ENCODE measurements around the gene FMNL1.

FMNL1 gene

DNA sequence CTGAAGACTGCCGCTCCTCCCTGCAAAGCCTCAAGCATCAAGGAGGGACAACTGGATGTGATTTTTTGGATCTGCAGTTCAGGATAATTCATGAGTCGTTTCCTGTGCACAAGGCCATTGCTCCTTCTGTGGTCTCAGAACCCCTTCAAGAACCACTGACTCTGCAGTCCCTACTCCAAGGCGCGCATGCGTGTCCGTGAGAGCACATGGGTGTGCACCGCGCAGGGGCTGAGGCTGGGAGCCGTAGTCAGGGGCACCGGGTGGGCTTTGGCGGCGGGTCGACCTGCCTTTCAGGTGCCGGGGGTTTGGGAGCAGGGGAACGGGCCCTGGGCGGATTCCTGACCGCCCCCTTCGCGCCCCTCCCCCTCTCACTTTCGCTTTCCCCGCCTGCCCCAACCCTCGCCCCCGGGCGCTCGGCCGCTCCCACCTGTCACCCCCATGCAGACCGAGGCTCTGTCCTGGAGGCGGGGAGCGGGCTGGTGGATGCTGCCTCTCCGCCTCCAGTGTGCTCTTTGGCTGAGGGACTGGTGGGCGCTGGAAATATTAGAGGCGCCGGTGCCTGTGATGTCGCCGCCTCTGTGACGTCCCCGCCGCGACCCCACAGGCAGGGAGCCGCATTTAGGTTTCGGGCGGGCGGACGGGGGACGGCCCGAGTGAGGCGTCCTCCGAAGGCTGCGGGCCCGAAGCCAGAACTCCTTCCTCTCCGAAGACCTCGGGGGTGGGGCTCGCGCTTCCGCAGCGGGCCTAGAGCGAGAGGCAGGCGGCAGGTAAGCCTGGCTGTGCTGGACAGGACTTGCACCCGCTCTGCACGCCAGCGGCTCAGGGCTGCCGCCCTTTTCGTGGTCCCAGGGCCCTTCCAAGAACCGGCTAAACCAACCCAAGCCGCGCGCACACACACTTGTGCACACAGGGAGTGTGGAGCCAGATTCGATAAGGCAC lies 40.2 kb downstream of the FMNL1 start, which contains the start of gene SPATA32:
Gene SPATA32, minus strand, starts transcription at position 518 of the 939 bp plus-strand sequence. Its CDS starts 78 bp downstream, at position 440.
- peak; percentile 49 for DNase-seq

DNA sequence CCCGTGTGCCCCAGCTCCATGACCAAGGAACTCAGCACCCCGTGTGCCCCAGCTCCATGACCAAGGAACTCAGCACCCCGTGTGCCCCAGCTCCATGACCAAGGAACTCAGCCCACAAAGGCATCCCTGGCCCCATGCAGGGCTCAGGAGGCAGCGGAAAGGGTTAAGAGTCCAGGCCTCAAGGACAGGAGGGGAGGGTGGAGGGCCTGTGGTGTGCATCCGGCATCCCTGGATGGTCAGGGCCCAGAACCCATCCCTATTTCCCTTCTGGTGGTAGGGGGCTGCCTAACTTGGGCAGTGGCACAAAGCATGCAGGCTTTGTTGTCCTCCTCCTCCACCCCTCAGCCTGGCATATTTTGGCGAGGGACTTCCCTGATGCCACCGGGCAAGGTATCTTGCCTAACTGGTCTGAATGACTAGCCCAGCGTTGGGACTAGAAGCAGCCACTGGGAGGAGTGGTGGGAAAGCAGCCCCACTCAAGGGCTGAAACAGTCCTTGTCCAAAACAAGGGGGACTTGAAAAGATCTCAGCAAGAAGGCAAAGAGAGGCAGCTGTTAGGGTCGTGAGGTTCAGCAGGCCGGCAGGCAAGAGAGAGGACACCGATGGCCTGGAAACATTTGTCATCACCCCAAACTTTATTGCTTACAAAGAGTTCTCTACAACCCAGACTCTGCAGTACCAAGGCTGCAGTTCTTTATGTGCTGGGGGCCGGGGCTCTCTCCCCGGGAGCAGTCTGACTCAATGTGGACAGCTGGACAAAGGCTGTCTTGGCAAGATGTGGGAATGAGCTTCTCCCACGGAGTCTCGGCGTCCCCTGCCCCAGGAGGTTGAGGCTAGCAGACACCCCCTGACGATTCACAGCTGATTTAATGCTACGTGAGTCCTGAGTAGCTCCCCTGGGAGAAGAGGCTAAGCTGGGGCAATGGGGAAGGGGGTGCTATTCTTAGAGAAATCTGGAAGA lies 41.1 kb downstream of the FMNL1 start:
- no peak for DNase-seq

DNA sequence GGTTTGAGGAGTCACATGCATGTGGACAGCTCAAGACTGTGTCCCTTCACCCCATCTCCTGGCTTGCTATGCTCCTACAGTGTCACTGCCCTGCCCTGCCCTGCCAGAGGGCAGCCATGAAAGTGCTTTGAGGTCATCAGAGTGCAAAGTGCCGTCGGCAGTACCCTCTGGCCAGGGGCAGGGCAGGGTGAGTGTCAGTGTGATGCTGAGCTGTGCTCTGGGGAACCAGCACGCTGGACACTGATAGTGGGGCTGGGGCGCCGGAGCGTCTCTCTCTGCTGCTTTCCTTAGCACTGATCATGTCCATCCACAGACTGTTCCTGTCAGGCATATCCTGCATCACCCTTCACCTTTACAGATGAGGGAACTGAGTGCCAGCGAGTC lies 41.8 kb downstream of the FMNL1 start:
- no peak for DNase-seq

DNA sequence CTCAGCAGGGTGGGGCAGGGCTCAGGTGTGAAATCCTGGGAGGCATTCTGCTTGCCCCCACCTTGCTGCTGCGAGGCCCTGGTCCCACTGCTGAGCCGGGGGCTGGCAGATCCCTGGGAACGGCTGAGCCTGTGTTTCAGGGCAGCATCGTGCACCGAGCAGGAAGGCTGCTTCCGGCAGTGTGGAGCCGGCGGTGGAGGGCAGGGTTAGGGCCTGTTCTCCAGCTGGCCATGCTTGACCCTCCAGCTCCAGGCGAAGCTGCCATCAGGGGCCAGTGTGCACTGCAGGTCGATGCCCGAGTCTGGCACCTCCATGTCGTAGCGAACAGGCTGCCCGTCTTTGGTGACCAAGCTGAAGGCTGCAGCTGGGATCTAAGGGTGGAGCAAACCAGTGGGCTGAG lies 42.7 kb downstream of the FMNL1 start:
- no peak for DNase-seq

DNA sequence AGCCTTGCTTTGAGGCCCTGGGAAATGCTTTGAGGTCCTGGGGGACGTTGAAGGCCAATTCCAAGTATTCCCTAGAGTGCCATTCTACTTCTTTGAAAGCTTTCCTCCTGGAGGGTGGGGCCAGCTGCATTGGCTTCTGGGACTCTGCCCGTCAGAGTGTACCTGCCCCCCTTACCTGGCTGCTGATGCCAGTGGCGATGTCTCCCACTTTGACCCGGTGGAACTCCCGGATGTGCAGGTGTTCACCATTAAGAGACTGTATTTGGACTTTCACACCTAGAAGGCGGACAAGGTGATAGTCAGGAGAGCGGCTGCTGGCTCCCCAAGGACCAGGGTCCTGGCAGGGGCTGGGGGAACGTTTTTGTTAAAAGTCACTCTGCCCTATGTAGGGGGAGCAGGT lies 43.3 kb downstream of the FMNL1 start:
- no peak for DNase-seq

DNA sequence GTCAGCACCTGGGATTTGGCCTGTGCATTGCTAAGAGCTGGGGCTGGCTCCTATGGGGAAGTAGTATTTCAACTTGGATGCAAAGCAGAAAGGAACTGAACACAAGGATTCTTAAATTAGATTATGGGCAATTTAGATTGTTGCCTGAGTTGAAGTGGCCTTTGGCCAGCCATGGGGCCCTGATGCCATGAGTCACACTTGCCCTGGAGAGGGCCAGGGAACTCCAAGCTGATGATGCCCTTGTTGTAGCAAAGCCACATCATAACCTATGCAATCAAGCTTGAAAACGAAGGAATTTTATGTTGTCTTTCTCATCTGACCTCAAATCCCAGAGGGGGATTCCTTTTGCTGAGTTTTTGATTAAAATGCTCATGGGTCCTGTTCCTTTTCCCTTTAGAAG lies 44.1 kb downstream of the FMNL1 start:
- no peak for DNase-seq

DNA sequence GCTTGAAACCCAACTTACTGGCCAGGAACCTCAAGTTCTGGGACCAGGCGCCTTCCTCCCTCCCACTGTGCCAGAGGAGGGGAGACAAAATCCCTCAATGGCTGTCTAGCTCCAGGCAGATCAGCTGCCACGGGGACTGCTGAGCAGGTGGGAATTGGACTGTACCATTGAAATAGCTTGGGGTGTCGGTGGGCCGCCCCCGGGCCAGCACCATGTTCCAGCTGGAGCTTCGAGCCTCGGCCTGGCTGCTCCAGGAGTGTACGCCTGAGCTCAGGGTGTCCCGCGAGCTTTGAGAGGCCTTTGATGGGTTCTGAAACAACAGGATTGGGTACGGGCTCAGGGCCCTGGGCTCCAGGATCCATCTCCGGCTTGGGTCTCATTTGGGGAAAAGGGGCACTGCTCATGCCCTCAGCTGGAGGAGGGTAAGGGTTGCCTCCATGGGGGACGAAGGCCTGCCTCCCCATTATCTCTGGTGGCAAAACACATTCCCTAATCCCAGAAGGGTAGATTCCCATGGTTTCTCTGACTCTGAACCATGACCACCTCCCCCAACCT lies 44.8 kb downstream of the FMNL1 start:
- DNase-seq = no peak

DNA sequence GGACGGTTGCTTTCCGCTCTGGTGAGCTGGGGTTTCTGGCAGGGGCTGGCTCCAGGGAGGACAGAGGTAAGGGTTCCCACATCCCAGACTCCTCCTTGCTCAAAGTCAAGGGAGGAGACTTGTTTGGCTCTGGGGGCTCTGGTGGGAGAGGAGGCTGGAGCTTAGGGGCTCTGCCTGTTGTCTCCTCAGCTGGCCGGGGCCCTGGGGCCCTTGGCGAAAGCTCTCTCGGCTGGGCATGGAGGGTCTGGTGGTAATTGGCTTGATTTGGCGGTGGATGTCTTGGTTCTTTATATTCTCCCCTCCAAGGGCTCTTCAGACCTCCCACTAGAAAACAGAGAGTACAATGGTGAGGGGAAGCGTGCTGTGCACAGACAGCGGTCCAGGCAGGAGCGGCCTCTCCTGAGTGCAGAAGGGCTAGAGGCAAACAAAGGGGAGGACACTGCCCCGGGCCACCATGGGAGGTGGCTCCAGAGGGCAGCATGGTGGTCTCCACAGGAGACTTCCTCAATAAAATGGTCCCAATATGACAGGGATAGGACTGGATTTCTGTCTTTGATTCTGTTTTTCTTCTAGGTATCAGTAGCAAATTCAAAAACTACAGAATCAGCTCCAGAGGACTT lies 45.9 kb downstream of the FMNL1 start:
- DNase-seq = no peak

DNA sequence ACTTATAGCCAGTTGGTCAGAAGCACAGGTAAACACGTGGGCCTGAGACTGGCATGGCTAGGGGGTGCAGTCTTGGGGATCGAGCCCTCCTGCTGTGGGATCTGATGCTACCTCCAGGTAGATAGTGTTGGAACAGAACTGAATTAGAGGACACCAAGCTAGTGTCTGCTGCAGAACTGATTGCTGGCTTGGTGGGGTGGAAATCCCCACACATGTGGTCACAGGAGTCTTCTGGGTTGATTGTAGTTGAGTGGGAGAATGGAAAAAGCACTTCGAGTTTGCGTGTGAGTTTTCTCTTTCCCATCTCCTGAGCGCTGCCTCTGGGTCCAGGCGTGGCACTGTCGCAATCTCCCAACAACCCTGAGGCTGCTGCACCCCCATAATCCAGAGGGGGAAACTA lies 48.2 kb downstream of the FMNL1 start:
- DNase-seq = no peak

DNA sequence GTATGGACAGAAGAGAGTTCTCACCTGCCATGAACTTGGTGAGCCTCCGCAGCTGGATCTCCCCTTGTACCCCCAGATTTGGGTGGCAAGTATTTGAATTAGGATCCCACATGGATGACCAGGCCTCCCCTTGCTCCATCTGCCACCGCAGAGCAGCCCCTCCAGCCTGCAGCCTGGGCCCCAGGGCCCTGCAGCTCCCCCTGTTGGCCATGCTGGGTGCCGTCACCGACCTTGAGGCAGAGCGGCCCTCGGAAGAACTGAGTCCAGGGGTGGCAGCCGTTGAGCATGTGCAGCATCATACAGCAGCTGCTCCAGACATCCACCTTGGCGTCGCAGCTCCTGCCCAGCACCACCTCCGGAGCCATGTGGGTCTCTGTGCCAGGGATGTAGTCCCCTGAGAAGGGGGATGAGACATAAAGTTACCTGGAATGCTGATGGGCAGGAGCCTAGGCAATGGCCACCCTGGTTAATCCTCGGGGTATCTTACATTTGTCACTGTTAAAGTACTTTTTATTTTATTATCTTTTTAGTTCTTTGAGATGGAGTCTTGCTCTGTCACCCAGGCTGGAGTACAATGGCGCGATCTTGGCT lies 49.2 kb downstream of the FMNL1 start:
- DNase-seq = peak; percentile 46

DNA sequence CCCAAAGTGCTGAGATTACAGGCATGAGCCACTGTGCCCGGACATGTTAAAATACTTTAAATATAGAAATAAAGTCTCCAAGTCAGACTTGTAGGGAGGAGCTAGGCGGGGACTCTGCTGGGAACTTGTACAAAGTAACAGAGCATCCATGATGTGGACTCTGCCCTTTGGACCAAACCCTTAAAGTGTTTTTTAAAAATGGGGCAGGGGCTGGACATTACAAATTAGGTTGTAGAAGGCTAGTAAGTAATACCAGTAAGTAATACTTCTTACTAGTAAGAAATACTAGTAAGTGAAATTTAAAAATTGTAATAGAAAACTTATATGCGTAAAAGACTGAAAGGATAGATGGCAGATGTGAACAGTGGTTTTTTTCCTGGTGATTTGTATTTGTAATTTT lies 49.9 kb downstream of the FMNL1 start:
- DNase-seq = no peak

DNA sequence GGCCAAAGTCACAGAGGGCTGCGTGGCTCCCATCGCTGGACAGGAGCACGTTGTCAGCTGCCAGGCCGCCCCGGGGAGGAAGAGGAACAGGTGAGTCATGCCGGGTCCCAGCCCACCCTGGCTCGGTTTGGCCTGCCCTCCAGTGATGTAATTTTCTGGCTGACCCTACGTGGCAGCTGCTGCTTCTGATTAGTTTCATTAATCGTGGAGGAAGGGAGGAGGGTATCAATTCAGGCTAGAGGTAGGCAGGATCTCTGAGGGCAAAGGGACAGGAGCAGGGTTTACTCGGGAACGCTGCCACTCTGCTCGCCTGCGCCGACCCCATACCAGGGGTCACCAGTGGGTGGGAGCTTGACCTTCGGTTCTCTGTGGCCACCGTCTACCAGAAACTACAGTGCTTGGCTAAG lies 51.9 kb downstream of the FMNL1 start:
- no peak for DNase-seq

DNA sequence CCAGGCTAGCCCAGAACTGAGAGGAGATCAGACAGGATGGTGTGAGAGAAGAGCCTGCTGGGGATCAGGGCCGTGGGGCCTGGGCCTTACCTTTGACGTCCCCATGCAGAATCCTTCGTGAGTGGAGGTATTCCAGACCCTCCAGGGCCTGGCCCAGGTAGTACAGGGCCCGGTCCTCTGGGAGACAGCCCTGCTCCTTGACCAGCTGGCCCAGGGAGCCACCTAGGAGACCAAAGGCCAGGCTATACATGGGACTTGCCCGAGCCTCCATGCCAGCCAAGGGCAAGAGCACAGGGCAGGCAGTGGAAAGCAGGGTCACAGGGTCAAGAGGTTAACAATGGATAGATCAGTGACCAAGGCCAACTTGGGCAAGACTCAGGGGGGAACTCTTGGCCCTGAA lies 52.3 kb downstream of the FMNL1 start:
- no peak for DNase-seq

DNA sequence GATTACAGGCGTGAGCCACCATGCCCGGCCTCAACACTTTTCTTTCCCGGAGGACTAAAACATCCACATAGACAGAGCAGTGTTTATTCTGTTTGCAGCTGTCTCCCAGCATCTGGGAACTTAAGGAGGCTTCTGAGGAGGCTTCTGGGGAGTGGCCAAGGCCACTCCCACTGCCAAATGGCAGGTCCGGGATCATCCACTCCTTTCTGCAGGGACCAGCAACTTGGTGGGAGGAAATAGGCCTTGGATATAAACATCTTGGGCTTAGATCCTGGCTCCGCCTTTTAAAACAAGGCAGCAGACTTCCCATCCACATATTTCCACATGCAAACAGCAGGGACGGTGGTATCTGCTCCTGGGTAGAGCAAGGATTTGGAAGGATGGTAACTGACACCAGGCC lies 54.3 kb downstream of the FMNL1 start:
- DNase-seq = no peak

DNA sequence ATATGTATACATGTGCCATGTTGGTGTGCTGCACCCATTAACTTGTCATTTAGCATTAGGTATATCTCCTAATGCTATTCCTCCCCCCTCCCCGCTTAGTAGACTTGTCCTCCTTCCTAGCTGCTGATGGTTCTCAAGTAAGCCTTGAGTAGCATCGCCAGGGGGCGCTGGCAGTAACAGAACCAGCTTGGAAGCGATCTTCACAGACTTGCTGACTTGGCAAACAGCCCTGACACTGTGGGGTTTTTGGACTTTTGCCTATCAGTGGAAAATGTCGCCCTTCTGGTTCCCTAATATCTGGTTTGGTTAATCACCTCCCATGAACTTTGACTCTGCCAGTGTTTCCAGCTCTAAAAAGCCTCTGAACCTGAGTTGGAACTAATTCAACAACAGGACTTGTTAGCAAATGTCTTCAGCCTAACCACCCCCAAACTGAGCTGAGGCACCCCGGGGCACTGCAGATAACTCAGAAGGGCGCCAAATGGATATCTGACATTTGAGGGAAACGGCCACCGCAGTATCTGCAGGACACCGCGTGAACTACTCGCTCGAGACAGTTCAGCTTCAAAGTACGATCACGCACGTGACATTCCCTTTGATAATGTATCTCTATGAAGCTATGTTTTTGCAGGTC lies 55.6 kb downstream of the FMNL1 start:
- peak; percentile 84 for DNase-seq

DNA sequence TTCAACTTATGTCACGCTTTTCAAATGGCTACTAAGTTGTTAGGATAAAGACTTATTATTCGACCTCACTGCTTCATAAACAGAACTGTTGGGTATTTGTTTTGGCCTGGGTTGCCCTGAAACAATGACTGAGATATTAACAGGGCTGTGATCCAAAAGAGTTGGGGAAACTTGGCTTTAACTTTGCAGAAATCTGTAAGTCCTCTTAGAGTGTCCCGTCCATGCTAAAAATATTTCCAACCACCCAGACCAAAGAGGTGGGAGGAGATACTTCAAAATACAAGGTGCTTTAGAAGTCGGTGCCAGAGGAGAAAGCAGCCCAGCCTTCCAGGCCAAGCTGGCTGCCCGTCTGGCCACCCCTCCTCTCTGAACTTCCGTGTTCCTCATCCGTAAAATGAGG lies 56.3 kb downstream of the FMNL1 start:
- DNase-seq = no peak

DNA sequence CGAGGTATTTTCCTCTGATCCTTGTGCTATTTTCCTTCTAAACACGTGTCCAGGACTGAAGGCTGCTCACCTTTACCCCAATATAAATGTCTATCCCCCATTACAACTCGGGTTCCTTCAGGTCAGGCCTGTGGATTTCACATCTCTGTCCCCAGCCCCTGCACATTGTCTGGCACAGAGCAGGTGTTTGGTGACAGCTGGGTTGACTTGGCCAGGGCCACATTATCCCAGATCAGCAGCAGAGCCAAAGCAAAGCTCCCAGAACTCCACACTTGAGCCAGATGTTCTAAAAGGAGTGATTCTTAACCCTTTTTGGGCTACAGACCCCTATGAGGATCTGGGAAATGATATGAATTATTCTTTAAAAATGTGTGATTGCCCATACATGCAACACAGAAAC lies 58.2 kb downstream of the FMNL1 start:
- DNase-seq = no peak

DNA sequence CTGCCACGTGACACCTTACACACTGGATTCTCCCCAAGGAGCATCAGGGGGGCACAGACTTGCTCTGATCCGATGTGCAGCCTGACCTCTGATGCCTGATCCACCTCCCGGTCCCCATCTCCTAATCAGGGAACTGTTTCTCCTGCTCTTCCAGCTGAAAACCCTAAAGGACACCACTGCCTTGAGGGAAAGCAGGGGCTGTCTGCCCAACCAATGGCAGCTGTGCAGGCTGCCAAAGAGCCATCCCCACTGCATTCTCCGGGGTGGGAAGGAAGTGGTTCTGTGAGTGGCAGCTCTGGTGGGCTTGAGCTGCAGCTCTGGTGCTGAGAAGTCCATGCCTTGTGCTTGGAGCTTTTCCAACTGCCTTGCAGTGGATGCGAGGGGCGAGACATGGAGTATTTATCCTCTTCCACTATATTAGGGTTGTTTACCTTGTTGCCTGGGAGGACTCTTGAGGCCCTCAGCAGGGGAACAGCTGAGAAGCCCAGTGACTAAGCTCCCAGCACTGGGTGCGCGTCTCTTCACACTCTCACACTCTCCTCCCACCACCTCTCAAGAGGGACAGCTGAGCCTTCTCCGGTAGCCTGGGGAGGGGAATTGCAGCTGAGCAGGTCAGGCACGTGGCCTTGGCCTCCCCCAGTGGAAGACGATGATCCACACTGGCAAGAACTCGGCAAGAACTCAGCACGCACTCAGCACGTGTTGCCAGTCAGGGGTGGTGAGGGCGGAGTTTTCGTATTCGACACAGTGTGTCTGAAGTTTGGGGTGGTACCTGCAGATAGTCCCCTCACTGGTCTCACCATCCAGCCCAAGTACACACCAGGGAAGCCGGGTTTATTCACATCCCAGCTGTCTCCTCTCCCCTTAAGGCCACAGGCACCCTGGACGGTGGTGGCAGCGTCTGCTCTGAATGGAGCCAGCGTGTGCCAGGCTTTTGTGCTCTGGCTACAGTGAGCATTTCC lies 61.3 kb downstream of the FMNL1 start:
- DNase-seq = no peak

DNA sequence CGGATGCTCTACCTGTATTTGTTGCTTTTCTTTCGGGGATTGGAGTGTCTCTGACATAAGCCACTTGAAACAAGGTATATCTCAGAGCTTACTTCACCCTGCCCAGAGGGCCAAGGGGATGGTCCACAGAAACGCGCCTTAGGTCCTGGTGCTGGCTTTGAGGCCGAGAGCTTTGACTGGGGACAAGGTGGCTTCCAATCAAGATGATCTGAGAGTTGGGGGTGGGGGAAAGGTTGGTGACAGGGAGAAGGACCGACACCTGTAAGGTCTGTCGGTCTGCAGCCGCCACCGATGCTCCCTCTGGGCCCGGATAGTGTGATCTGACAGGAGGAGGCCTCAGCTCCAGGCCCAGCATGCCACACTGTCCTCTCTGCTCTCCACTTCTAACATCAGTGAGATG lies 62.0 kb downstream of the FMNL1 start:
- no peak for DNase-seq

Data from activated CD4-positive, alpha-beta T cell treated with anti-CD3 and anti-CD28 coated beads for 1 hour (primary cell).